NCI-H1105 (cell line): ENCODE results near the gene STK4.
A peak's percentile ranks its signal among the peaks of the same experiment; 100 is the strongest.

ENCODE experiments used
- DNase-seq: peaks from one replicate; lab custom pipeline; 2025; lab: John Stamatoyannopoulos, UW

Gene STK4

GRCh38 chr20:44954211-44954610 lies 12.1 kb upstream of the STK4 start:
- DNase-seq: no peak

GRCh38 chr20:44955270-44955669 lies 11.0 kb upstream of the STK4 start:
- no peak for DNase-seq

GRCh38 chr20:44956410-44956809 lies 9.9 kb upstream of the STK4 start:
- DNase-seq: no peak

GRCh38 chr20:44958276-44958675 lies 8.0 kb upstream of the STK4 start:
- DNase-seq: no peak

GRCh38 chr20:44959082-44959637 lies 7.2 kb upstream of the STK4 start:
- no peak for DNase-seq

GRCh38 chr20:44959638-44960102 lies 6.6 kb upstream of the STK4 start:
- DNase-seq: no peak

GRCh38 chr20:44960103-44960852 lies 6.0 kb upstream of the STK4 start, which contains the start of gene TOMM34:
Gene TOMM34 (minus strand): TSS chr20:44960397. CDS start chr20:44960333, 64 bp downstream.
- peak; percentile 97 for DNase-seq

GRCh38 chr20:44961011-44961869 lies 5.1 kb upstream of the STK4 start:
- no peak for DNase-seq

- no peak for DNase-seq
Measured at GRCh38 chr20:44961870-44962267, 4.4 kb upstream of the STK4 start.

GRCh38 chr20:44962483-44962882 lies 3.8 kb upstream of the STK4 start:
- no peak for DNase-seq

- no peak for DNase-seq
Measured at GRCh38 chr20:44963325-44964215, 2.7 kb upstream of the STK4 start.

GRCh38 chr20:44965651-44966029 lies 672 bp upstream of the STK4 start:
- DNase-seq: no peak

GRCh38 chr20:44967207-44967807 lies 995 bp downstream of the STK4 start:
- no peak for DNase-seq

- DNase-seq: no peak
Measured at GRCh38 chr20:44969300-44969894, 3.1 kb downstream of the STK4 start.

- no peak for DNase-seq
Measured at GRCh38 chr20:44970243-44970757, 4.0 kb downstream of the STK4 start.

- no peak for DNase-seq
Measured at GRCh38 chr20:44973053-44973452, 6.7 kb downstream of the STK4 start.

GRCh38 chr20:44976698-44977097 lies 10.4 kb downstream of the STK4 start:
- DNase-seq: no peak

- DNase-seq: no peak
Measured at GRCh38 chr20:44979090-44979621, 12.8 kb downstream of the STK4 start.

- DNase-seq: no peak
Measured at GRCh38 chr20:44981736-44982406, 15.6 kb downstream of the STK4 start.
